ENCODE data around the gene ANKRD66.
A peak's percentile ranks its signal among the peaks of the same experiment; 100 is the strongest.
"Not testable (repeated sequence)": the region's sequence is repeated elsewhere in the genome, so short reads cannot be mapped to it uniquely, and the experiment has no call there.

The ANKRD66 gene

GRCh38 chr6:46755865-46756264 is 9.1 kb downstream of the ANKRD66 start:
- DNase-seq (ENCODE audit: low read depth in 2 of 2) = no peak

- DNase-seq (ENCODE audit: low read depth in 2 of 2) = no peak
Measured at GRCh38 chr6:46756469-46757213, 9.9 kb downstream of the ANKRD66 start.

GRCh38 chr6:46757214-46757596 is 10.5 kb downstream of the ANKRD66 start:
- no peak for DNase-seq (ENCODE audit: low read depth in 2 of 2)

GRCh38 chr6:46758960-46759753 is 12.4 kb downstream of the ANKRD66 start:
- DNase-seq (ENCODE audit: low read depth in 2 of 2) = no peak

GRCh38 chr6:46760925-46761324 is 14.2 kb downstream of the ANKRD66 start:
- no peak for DNase-seq (ENCODE audit: low read depth in 2 of 2)

- DNase-seq (ENCODE audit: low read depth in 2 of 2) = no peak
Measured at GRCh38 chr6:46763466-46763865, 16.7 kb downstream of the ANKRD66 start.

- DNase-seq (ENCODE audit: low read depth in 2 of 2) = not testable (repeated sequence)
Measured at GRCh38 chr6:46764280-46764679, 17.5 kb downstream of the ANKRD66 start.

- no peak for DNase-seq (ENCODE audit: low read depth in 2 of 2)
Measured at GRCh38 chr6:46764961-46765360, 18.2 kb downstream of the ANKRD66 start.

- no peak for DNase-seq (ENCODE audit: low read depth in 2 of 2)
Measured at GRCh38 chr6:46772016-46772415, 25.3 kb downstream of the ANKRD66 start.

GRCh38 chr6:46772762-46773161 is 26.0 kb downstream of the ANKRD66 start:
- DNase-seq (ENCODE audit: low read depth in 2 of 2) = no peak

GRCh38 chr6:46773201-46773855 is 26.6 kb downstream of the ANKRD66 start:
- no peak for DNase-seq (ENCODE audit: low read depth in 2 of 2)

GRCh38 chr6:46774736-46775135 is 28.0 kb downstream of the ANKRD66 start:
- not testable (repeated sequence) for DNase-seq (ENCODE audit: low read depth in 2 of 2)

- no peak for DNase-seq (ENCODE audit: low read depth in 2 of 2)
Measured at GRCh38 chr6:46776070-46776712, 29.5 kb downstream of the ANKRD66 start.

- DNase-seq (ENCODE audit: low read depth in 2 of 2) = no peak
Measured at GRCh38 chr6:46777476-46778346, 31.0 kb downstream of the ANKRD66 start.

GRCh38 chr6:46781478-46782378 is 35.0 kb downstream of the ANKRD66 start:
- DNase-seq (ENCODE audit: low read depth in 2 of 2) = peak; percentile 6 to 14

GRCh38 chr6:46784535-46784934 is 37.8 kb downstream of the ANKRD66 start:
- no peak for DNase-seq (ENCODE audit: low read depth in 2 of 2)

- no peak for DNase-seq (ENCODE audit: low read depth in 2 of 2)
Measured at GRCh38 chr6:46787871-46788540, 41.3 kb downstream of the ANKRD66 start.

- no peak for DNase-seq (ENCODE audit: low read depth in 2 of 2)
Measured at GRCh38 chr6:46788791-46789190, 42.1 kb downstream of the ANKRD66 start.
